ENCODE results near the gene SMYD3.

The SMYD3 gene

GRCh38 chr1:246184503-246184902 lies 322.6 kb downstream of the SMYD3 start:
- no peaks in the 10 kb centered on the region for H4K20me1 ChIP-seq (ENCODE audit: insufficient read depth)
- TF ChIP-seq CTCF (conservative IDR thresholded peaks at IDR 0.05; ENCODE audit: low read depth, low read length): no peak
- H3K27ac ChIP-seq: no peak overlapping the region
- no peak overlapping the region for H3K4me3 ChIP-seq (IDR thresholded peaks at IDR 0.05; ENCODE audit: insufficient read depth, low read depth, low read length)
- H3K36me3 ChIP-seq (ENCODE audit: insufficient read depth): no peaks in the 10 kb centered on the region
- H3K4me1 ChIP-seq (ENCODE audit: low read depth, poor library complexity, severe bottlenecking): no peaks in the 10 kb centered on the region
- H3K9ac ChIP-seq: no peak overlapping the region
- no peak overlapping the region for H2AFZ ChIP-seq (ENCODE audit: low read depth)
- no peaks in the 10 kb centered on the region for H3K79me2 ChIP-seq (ENCODE audit: insufficient read depth, low read depth)
- no peaks in the 10 kb centered on the region for H3K27me3 ChIP-seq (ENCODE audit: insufficient read depth, low read depth)
- H3K4me2 ChIP-seq: no peak overlapping the region

- H2AFZ ChIP-seq (ENCODE audit: low read depth): no peak overlapping the region
These were observed 324.8 kb downstream of the SMYD3 start for GRCh38 chr1:246182149-246182851.

GRCh38 chr1:246181241-246181640 lies 325.8 kb downstream of the SMYD3 start:
- Histone ChIP-seq H3K79me2 (ENCODE audit: insufficient read depth, low read depth) (no peaks in the 10 kb centered on the region), H2AFZ (ENCODE audit: low read depth) (no peak overlapping the region), H3K27me3 (ENCODE audit: insufficient read depth, low read depth) (no peaks in the 10 kb centered on the region), H3K4me3 (IDR thresholded peaks at IDR 0.05; ENCODE audit: insufficient read depth, low read depth, low read length) (no peak overlapping the region), H3K4me2 (no peak overlapping the region), H3K36me3 (ENCODE audit: insufficient read depth) (no peaks in the 10 kb centered on the region), H3K9ac (no peak overlapping the region), H3K27ac (no peak overlapping the region), H3K4me1 (ENCODE audit: low read depth, poor library complexity, severe bottlenecking) (no peaks in the 10 kb centered on the region), H4K20me1 (ENCODE audit: insufficient read depth) (no peaks in the 10 kb centered on the region)
- TF ChIP-seq CTCF (conservative IDR thresholded peaks at IDR 0.05; ENCODE audit: low read depth, low read length): no peak

More at GRCh38 chr1:246182149-246182851, 324.8 kb downstream of the SMYD3 start:
- no peak overlapping the region for H3K4me2 ChIP-seq
- no peaks in the 10 kb centered on the region for H3K4me1 ChIP-seq (ENCODE audit: low read depth, poor library complexity, severe bottlenecking)
- no peaks in the 10 kb centered on the region for H3K27me3 ChIP-seq (ENCODE audit: insufficient read depth, low read depth)
- H3K27ac ChIP-seq: no peak overlapping the region
- no peaks in the 10 kb centered on the region for H4K20me1 ChIP-seq (ENCODE audit: insufficient read depth)
- no peak overlapping the region for H3K9ac ChIP-seq
- H3K79me2 ChIP-seq (ENCODE audit: insufficient read depth, low read depth): no peaks in the 10 kb centered on the region
- TF ChIP-seq CTCF (conservative IDR thresholded peaks at IDR 0.05; ENCODE audit: low read depth, low read length): no peak
- no peaks in the 10 kb centered on the region for H3K36me3 ChIP-seq (ENCODE audit: insufficient read depth)
- H3K4me3 ChIP-seq (IDR thresholded peaks at IDR 0.05; ENCODE audit: insufficient read depth, low read depth, low read length): no peak overlapping the region

- Histone ChIP-seq H3K27me3 (ENCODE audit: insufficient read depth, low read depth) (no peaks in the 10 kb centered on the region), H3K9ac (no peak overlapping the region), H3K27ac (no peak overlapping the region), H3K4me3 (IDR thresholded peaks at IDR 0.05; ENCODE audit: insufficient read depth, low read depth, low read length) (no peak overlapping the region), H3K4me1 (ENCODE audit: low read depth, poor library complexity, severe bottlenecking) (no peaks in the 10 kb centered on the region), H3K36me3 (ENCODE audit: insufficient read depth) (no peaks in the 10 kb centered on the region), H2AFZ (ENCODE audit: low read depth) (no peak overlapping the region), H3K4me2 (no peak overlapping the region), H3K79me2 (ENCODE audit: insufficient read depth, low read depth) (no peaks in the 10 kb centered on the region), H4K20me1 (ENCODE audit: insufficient read depth) (no peaks in the 10 kb centered on the region)
- TF ChIP-seq CTCF (conservative IDR thresholded peaks at IDR 0.05; ENCODE audit: low read depth, low read length): no peak
These were observed 327.7 kb downstream of the SMYD3 start for GRCh38 chr1:246179401-246179800.
